ENCODE measurements around the gene OR7G1. TPM values are rescaled to one million over a fixed set of nuclear protein-coding genes. Genes with fewer than 3 reads are reported as not detected.

Gene OR7G1, protein sequence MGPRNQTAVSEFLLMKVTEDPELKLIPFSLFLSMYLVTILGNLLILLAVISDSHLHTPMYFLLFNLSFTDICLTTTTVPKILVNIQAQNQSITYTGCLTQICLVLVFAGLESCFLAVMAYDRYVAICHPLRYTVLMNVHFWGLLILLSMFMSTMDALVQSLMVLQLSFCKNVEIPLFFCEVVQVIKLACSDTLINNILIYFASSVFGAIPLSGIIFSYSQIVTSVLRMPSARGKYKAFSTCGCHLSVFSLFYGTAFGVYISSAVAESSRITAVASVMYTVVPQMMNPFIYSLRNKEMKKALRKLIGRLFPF
- total RNA-seq (ENCODE audit: insufficient read depth, low replicate concordance) = not detected

GRCh38 chr19:9115307-9115813 is at the start of gene OR7G1:
Gene OR7G1 (minus strand): TSS chr19:9115763. CDS start chr19:9115763, 0 bp downstream.
- DNase-seq (ENCODE audit: low spot score) = no peak

DNA sequence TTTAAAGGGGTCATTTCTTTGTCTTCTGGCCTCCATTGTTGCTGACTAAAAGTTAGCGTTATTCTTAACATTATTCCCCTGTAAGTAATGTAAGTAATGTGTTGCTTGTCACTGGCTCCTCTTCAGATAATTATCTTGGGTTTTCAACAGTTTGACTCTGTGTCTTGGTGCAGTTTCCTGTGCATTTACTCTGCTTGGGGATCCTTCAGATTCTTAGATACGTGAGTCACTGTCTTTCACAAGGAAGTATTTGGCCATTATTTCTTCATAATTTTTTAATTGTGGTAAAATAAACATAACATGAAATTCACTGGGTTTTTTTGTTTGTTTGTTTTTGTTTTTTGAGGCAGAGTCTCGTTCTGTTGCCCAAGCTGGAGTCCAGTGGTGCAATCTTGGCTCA is 49.7 kb upstream of the OR7G1 start:
- no peak for DNase-seq (ENCODE audit: low spot score)

DNA sequence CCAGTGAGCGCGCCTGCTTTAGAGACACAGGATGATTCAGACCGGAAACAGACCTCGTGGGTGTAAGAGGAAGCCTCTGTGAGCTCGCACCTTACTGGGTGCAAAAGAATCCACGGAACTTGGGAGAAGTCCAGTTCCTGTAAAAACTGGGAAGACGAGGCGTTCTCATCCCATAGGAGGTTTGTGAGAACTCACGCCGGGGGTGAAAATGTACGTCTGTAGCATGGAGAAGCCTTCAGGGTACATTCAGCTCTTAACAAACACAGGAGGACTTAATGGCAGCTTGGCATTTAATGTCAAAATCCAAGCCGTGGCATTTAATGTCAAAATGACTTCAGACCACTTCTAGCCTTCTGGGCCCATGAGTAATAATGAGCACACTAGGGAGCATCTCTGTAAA is 45.9 kb upstream of the OR7G1 start:
- no peak for DNase-seq (ENCODE audit: low spot score)

- DNase-seq (ENCODE audit: low spot score) = no peak
Observed at GRCh38 chr19:9159891-9160290, 44.3 kb upstream of the OR7G1 start.

- DNase-seq (ENCODE audit: low spot score) = no peak
Observed at GRCh38 chr19:9156304-9156703, 40.7 kb upstream of the OR7G1 start.

GRCh38 chr19:9155591-9155990 is 40.0 kb upstream of the OR7G1 start:
- DNase-seq (ENCODE audit: low spot score) = no peak

GRCh38 chr19:9151367-9151766 is 35.8 kb upstream of the OR7G1 start:
- no peak for DNase-seq (ENCODE audit: low spot score)

DNA sequence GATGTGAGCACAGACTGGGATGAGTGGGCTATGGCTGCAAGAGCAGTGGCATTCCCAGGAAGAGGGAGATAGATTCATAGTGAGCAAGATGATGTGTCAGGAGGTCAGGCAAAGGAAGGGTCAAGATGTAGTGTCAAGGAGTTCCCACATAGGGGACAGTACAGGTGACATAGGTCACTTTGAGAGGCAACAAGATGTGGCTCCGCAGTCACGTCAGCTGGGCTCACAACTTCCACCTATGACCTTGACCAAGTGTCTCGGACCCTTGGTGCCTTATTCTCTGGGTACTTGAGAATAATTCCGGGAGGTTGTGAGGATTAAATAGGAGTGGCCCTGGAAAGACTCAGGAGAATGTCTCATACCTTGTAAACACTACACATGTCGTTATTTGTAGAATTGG is 35.1 kb upstream of the OR7G1 start:
- DNase-seq (ENCODE audit: low spot score) = no peak

DNA sequence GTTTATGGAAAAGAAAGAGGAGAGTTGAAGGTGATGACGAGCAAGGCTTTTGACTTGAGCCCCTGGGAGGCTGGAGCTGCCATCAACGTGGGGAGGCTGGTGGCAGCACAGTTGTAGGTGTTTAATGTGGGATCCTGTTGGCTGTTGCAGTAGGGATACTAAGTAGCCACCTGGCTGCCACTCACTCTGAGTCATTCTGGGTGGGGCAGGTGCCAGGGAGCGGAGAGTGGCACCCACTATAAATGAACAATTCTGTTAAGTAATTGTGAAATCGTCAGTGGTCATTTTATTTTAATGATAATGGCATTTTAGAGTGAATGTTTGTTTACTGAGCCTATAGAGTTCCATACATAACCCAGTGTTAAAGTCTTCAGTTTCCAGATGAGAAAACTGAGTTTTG is 34.4 kb upstream of the OR7G1 start:
- no peak for DNase-seq (ENCODE audit: low spot score)

DNA sequence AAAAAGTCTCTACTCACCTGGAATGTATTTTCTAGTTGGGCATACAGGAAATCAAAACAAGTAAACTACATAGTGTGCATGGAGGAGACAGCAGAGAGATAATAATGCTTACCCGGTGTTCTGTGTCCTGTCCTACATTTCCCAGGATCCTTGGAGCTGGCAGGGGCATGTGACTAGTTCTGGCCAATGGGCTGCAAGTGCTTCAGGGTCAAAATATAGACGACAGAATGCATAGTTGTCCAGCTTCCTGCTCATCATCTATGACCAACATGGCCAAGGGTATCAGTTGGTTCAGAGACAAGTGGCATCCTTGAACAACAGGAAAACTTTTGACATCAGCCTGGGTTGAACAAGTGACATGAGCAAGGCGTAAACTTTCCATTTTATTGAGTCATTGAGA is 33.1 kb upstream of the OR7G1 start:
- no peak for DNase-seq (ENCODE audit: low spot score)

DNA sequence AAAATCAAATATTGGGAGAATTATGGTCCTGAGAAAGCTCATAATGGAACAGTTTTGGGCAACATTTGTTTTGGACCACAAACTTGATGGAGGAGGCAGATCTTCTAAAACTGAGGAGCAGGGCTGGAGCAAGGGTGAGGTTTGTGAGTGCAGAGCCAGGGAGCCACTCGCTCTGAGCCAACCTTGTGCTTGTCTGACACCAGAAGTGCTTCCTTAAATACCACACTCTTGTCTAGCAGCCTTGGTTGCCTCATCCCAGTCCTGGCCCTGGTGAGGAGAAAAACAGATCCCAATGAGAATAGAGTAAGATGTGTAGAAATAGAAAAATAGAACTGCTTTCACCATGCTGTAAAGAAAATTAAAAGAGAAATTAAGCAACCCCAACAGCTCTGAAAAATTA is 31.3 kb upstream of the OR7G1 start:
- DNase-seq (ENCODE audit: low spot score) = no peak

DNA sequence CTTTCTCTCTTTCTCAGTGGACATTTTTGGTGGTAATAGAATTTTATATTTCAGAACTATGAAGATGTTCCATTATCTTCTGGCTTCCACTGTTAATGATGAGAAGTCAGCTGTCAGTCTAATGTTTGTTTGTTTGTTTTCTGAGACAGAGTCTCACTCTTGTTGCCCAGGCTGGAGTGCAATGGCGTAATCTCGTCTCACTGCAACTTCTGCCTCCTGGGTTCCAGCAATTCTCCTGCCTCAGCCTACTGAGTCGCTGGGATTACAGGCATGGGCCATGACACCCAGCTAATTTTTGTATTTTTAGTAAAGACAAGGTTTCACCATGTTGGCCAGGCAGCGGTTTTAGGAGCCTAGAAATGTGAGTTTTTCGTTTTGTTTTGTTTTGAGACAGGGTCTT is 29.4 kb upstream of the OR7G1 start:
- DNase-seq (ENCODE audit: low spot score) = no peak

DNA sequence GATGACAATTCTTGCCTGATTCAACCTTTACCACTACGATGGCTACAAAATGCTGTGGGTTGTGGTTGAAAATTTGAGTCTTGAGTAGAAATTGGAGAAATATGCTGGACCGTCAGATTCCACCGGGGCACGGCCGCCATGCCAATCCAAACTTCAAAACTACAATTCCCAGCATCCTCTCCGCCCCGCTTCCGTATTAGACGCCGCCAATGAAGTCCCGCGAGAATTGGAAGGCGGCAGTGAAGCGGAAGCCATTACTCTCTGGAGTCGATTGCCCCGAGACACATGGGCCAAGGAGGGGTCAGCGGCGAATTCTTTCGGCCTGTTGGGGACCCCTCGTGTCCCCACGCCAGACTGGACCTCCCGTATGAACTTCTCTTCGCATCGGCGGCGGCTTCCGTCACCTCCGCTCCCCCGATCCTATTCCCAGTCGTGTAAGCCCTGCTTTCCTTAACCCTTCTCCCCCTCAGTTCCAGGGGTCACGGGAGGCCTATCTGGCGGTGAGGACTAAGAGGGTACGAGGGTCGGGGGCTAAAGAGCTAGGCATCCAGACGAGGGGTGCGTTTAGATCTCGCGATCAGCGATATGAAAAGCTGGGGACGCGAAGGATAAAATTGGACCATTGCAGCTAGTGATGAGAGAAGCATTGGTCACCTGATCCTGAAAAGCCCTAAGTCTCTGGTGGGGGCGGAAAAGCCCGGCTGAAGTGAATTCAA is 24.8 kb upstream of the OR7G1 start, which contains the start of gene ZNF317:
TSS of gene ZNF317 (plus strand) at position 239 of the 716 bp plus-strand sequence. CDS start 15,620 bp downstream, outside the sequence.
- peak; percentile 98 for DNase-seq (ENCODE audit: low spot score)

DNA sequence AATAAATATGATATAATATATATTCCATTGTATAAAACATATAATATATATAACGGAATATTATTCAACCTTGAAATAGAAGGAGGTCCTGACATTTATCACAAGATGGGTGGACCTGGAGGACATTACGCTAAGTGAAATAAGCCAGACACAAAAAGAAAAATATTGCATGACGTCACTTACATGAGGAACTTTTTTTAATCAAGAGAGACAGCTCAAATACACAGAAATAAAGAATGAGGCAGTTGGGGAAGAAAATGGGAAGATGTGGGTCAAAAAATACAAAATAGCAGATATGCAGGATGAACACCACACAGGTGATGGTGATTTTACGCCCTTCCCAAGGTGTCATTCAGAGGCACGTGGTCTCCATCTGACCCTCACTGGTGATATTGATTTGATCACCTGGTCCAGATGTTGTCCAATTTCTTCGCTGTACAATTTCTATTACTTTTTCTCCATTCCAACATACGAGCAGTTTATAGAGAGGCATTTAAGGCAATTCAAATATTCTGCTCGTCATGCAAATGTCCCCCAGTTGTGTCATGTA is 24.1 kb upstream of the OR7G1 start:
- no peak for DNase-seq (ENCODE audit: low spot score)

DNA sequence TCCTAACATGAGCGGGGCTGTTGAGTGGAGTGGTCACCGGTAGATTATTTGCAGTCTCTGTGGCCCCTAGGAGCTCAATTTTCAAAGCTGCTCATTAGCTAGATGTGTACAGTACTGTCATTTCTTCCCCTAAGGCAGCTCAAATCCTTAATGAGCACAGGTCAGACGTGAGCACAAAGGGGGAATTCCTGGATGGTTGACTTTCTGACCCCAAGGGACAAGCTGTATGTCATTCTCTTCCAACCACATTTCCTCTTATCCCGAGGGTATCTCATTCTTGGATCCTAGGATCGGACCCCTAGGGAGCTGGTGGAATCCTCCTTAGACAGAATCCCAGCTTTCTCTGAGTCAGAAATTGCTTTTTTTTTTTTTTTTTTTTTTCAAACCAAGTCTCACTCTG is 16.9 kb upstream of the OR7G1 start:
- no peak for DNase-seq (ENCODE audit: low spot score)

- no peak for DNase-seq (ENCODE audit: low spot score)
Observed at GRCh38 chr19:9130965-9131364, 15.4 kb upstream of the OR7G1 start.

- no peak for DNase-seq (ENCODE audit: low spot score)
Observed at GRCh38 chr19:9128171-9128570, 12.6 kb upstream of the OR7G1 start.

DNA sequence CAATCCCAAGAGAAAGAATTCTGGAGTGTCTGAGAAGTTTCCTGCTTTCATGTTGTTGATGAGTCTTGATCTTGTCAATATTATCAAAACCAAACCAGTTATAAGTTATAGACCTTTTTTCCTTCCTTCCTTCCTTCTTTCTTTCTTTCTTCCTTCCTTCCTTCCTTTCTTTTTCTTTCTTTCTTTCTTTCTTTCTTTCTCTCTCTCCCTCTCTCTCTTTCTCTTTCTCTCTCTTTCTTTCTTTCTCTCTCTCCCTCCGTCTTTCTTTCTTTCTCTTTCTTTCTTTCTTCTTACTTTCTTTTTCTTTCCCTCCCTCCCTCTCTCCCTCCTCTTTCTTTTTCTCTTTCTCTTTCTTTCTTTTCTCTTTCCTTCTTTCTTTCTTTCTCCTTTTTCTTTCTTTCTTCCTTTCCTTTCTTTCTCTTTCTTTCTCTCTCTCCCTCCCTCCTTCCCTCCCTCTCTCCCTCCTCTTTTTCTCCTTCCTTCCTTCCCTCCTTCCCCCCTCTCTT is 11.4 kb upstream of the OR7G1 start, which contains the start of gene OR7G3:
TSS of gene OR7G3 (minus strand) at position 51 of the 506 bp plus-strand sequence. CDS start at position 51, 0 bp downstream.
- no peak for DNase-seq (ENCODE audit: low spot score)

GRCh38 chr19:9116547-9116946 is 984 bp upstream of the OR7G1 start:
- no peak for DNase-seq (ENCODE audit: low spot score)

- DNase-seq (ENCODE audit: low spot score) = no peak
Observed at GRCh38 chr19:9109959-9110358, 5.6 kb downstream of the OR7G1 start.

DNA sequence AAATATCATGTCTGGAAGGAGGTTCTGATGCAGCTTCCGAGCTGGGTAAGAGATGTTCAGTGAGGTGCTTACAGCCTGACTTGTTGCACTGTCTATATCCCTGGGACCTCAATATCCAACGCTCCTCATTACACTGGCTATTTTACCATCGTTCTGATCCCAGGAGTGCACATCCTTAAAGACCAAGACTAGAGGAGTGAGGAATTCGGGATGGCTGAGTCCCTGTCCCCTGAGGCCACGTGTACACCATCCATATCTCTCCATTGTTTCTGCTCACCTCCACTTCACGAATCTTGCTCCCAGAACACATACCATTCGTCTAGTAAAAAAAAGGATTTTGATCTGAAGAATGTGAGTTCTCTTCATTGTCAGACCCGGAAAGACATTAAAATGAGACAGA is 8.2 kb downstream of the OR7G1 start, which contains the start of gene OR7G2:
TSS of gene OR7G2 (minus strand) at position 101 of the 400 bp plus-strand sequence. CDS start 4,232 bp downstream, outside the sequence.
- DNase-seq (ENCODE audit: low spot score) = no peak

GRCh38 chr19:9086761-9087160 is 28.8 kb downstream of the OR7G1 start, which contains the start of gene OR1M1:
Gene OR1M1 (plus strand): TSS chr19:9087061. CDS start chr19:9093245, 6,184 bp downstream.
- DNase-seq (ENCODE audit: low spot score) = no peak
